Omental fat pad (tissue), 4 donors: ENCODE data around the gene SLC12A8. TPM values are rescaled to one million over a fixed set of nuclear protein-coding genes. Genes with fewer than 3 reads are reported as not detected.
A peak's percentile ranks its signal among the peaks of the same experiment; 100 is the strongest.

ENCODE experiments used
- ATAC-seq: fragments of 150-250 bp; one replicate; pipeline ENCODE4 v1.9.1; 2016; ENCODE audit warnings: mild to moderate bottlenecking, moderate library complexity; ENCODE audit not compliant: low FRiP score
- DNase-seq: peaks from one replicate; pipeline ENCODE4 v3.0.0-alpha.2; 2019; ENCODE audit warnings: low spot score
- total RNA-seq, 4 donors: library from RNA; depleted of rRNA; stranded (reverse); fragments of >200 nt; gene quantifications; one replicate each; pipeline ENCODE4 v1.1.0, GENCODE V29; 2016
- TF ChIP-seq, protein P1 (sequence below), 3 donors: fragments of 450-650 bp; IDR thresholded peaks; one replicate each; pipeline ENCODE4 v1.5.1; 2016 to 2017; ENCODE audit warnings: antibody characterized with exemption in 3 of 3, mild to moderate bottlenecking in 3 of 3, moderate library complexity in 2 of 3

Gene SLC12A8
- total RNA-seq, 4 donors from 2014 or later: 2.6 to 65.3 (median 8.7) TPM; not detected in 1

GRCh38 chr3:125232401-125232800, 19.9 kb upstream of the SLC12A8 start:
- TF ChIP-seq, protein P1, sequence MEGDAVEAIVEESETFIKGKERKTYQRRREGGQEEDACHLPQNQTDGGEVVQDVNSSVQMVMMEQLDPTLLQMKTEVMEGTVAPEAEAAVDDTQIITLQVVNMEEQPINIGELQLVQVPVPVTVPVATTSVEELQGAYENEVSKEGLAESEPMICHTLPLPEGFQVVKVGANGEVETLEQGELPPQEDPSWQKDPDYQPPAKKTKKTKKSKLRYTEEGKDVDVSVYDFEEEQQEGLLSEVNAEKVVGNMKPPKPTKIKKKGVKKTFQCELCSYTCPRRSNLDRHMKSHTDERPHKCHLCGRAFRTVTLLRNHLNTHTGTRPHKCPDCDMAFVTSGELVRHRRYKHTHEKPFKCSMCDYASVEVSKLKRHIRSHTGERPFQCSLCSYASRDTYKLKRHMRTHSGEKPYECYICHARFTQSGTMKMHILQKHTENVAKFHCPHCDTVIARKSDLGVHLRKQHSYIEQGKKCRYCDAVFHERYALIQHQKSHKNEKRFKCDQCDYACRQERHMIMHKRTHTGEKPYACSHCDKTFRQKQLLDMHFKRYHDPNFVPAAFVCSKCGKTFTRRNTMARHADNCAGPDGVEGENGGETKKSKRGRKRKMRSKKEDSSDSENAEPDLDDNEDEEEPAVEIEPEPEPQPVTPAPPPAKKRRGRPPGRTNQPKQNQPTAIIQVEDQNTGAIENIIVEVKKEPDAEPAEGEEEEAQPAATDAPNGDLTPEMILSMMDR (IDR thresholded peaks at IDR 0.05): no peak
- ATAC-seq (peak; percentile 13), DNase-seq (no peak)

DNA sequence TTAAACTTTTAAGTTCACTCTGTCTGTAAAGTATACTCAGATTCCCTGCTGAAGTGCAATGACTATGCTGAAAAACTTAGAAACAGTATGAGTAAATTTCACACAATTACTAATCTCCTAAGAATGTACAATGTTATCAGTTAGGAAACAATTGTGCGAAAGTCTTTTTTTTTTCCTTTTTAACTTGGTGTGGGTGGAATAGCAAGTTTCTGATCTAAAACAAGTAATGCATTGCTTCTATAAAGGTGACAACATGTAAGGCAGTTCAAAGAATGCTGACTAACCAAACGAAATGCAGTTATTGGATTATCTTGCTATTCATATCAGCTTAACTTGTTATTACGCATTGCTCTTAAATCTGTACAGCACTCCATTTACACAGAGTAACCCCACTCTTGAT, 19.3 kb upstream of the SLC12A8 start:
- TF ChIP-seq, protein P1 (IDR thresholded peaks at IDR 0.05): no peak
- DNase-seq: no peak
- peak; percentile 78 for ATAC-seq

DNA sequence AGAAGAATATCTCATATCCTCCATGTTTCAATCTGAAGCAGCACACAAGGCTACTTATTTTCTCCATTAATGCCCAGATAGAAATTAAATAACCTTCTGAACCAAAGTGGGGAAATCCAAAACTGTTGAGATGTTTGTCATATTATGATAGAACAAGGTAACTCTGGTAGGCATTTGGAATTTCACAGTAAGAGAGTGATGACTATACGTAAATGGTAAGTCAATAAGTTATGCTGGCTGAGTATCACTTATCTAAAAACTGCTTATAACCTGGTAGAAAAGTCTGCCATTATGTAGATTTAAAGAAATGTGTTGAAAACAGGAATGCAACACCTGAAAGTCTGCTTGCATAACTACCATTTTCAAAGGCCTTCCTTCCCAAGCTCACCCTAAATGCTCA, 17.2 kb upstream of the SLC12A8 start:
- DNase-seq (no peak), ATAC-seq (no peak)
- TF ChIP-seq, protein P1 (IDR thresholded peaks at IDR 0.05): no peak

- no peak for ATAC-seq
Measured at GRCh38 chr3:125229168-125229567, 16.6 kb upstream of the SLC12A8 start.

DNA sequence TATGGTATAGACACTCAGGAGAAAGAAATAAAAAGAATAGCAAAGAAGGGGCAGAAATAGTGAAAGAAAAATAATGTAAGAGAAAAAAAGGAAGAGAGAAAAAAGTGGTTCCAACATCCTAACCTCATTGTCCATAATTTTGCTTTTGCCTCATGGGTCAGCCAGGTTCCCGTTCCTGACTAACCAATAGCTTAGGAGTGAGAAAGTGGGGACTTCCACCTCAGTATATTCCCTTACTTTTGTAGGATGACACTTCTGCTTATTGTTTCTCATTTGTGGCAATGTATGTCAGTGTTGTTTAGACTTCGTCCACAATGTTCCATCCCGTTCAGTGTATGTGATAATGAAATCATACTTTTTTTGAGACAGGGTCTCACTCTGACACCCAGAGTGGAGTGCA, 9.3 kb upstream of the SLC12A8 start:
- TF ChIP-seq, protein P1 (IDR thresholded peaks at IDR 0.05): no peak
- ATAC-seq (no peak), DNase-seq (no peak)

More at GRCh38 chr3:125229168-125229567, 16.6 kb upstream of the SLC12A8 start:
- TF ChIP-seq, protein P1 (IDR thresholded peaks at IDR 0.05): no peak
- no peak for DNase-seq

GRCh38 chr3:125220727-125221429, 8.3 kb upstream of the SLC12A8 start:
- TF ChIP-seq, protein P1 (IDR thresholded peaks at IDR 0.05): no peak
- no peak for DNase-seq
- ATAC-seq: peak; percentile 23

GRCh38 chr3:125220183-125220582, 7.6 kb upstream of the SLC12A8 start:
- ATAC-seq: no peak
- TF ChIP-seq, protein P1 (IDR thresholded peaks at IDR 0.05): no peak

More at GRCh38 chr3:125220183-125220582, 7.6 kb upstream of the SLC12A8 start:
- DNase-seq: no peak
